ENCODE results near the gene RCC1. TPM values are rescaled to one million over a fixed set of nuclear protein-coding genes. Genes with fewer than 3 reads are reported as not detected.

RCC1 gene, protein sequence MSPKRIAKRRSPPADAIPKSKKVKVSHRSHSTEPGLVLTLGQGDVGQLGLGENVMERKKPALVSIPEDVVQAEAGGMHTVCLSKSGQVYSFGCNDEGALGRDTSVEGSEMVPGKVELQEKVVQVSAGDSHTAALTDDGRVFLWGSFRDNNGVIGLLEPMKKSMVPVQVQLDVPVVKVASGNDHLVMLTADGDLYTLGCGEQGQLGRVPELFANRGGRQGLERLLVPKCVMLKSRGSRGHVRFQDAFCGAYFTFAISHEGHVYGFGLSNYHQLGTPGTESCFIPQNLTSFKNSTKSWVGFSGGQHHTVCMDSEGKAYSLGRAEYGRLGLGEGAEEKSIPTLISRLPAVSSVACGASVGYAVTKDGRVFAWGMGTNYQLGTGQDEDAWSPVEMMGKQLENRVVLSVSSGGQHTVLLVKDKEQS
- total RNA-seq = 10 to 100 TPM; 19.8 to 36.8 (median 25.3) TPM

DNA sequence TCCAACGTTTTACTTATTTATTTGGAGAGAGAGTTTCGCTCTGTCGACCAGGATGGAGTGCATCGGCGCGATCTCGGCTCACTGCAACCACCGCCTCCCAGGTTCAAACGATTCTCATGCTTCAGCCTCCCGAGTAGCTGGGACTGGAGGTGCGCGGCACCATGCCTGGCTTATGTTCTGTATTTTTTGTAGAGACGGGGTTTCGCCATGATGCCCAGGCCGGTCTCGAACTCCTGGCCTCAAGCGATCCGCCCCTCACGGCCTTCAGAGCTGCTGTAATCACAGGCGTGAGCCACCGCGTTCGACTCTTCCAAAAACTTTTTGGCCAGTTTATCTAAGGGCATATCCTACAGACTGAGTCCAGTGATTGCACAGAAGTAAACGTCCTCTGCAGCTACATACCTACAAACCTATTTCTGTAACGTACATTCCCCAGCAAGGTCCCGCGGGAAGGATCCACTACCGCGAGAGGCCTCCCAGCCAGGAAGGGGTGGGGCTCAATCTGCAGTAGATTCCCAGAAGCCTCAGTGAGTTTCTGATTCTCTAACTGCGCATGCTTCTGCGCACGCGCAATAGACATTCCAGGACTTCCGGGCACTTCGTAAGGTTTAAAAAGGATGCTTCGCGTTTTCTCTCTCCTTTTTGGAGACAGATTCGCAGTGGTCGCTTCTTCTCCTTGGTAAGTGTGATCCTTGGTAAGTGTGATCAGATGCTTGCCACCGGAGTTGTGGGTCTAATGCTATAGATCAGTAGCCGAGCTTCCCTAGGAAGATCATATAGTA is at the start of gene RCC1:
TSS of gene RCC1 (plus strand) at position 638 of the 782 bp plus-strand sequence. CDS start 23,824 bp downstream, outside the sequence.
- peak; percentile 98 to 99 for DNase-seq (ENCODE audit: low spot score in 2 of 2)
- H3K9me3 ChIP-seq = no peaks in the 10 kb centered on the region
- 2% methylated on average over 25 of the region's 41 CpGs for WGBS
- peak within 1 kb of the TSS; percentile 66 for H3K4me3 ChIP-seq
- TF ChIP-seq POLR2AphosphoS5 (IDR thresholded peaks at IDR 0.05) (peak; percentile 88 to 93 (median 93)), POLR2A (IDR thresholded peaks at IDR 0.05) (peak; percentile 74 to 97), CTCF (IDR thresholded peaks at IDR 0.05) (no peak)
- peak within 1 kb of the TSS; percentile 85 for H3K27ac ChIP-seq
- peaks cover 22% of the 10 kb centered on the region for H3K36me3 ChIP-seq
- no peaks in the 10 kb centered on the region for H3K27me3 ChIP-seq
- peaks cover 48% of the 10 kb centered on the region for H3K4me1 ChIP-seq

- DNase-seq (ENCODE audit: low spot score in 2 of 2) = no peak
- Histone ChIP-seq H3K9me3 (no peaks in the 10 kb centered on the region), H3K27me3 (no peaks in the 10 kb centered on the region), H3K27ac (no peak overlapping the region), H3K4me1 (peaks cover 9% of the 10 kb centered on the region), H3K36me3 (peaks cover 11% of the 10 kb centered on the region), H3K4me3 (no peak overlapping the region)
- WGBS = 57% methylated on average over 5 of the region's 5 CpGs
- TF ChIP-seq POLR2A (IDR thresholded peaks at IDR 0.05) = no peak
- no peak for TF ChIP-seq POLR2AphosphoS5 (IDR thresholded peaks at IDR 0.05)
- no peak for TF ChIP-seq EP300 (IDR thresholded peaks at IDR 0.05)
- no peak for TF ChIP-seq CTCF (IDR thresholded peaks at IDR 0.05)
Measured at GRCh38 chr1:28456078-28456477, 49.8 kb upstream of the RCC1 start.

GRCh38 chr1:28457678-28458077 is 48.2 kb upstream of the RCC1 start:
- Histone ChIP-seq H3K27ac (no peak overlapping the region), H3K4me3 (no peak overlapping the region)
- 82% methylated on average over 1 of the region's 1 CpG for WGBS

DNA sequence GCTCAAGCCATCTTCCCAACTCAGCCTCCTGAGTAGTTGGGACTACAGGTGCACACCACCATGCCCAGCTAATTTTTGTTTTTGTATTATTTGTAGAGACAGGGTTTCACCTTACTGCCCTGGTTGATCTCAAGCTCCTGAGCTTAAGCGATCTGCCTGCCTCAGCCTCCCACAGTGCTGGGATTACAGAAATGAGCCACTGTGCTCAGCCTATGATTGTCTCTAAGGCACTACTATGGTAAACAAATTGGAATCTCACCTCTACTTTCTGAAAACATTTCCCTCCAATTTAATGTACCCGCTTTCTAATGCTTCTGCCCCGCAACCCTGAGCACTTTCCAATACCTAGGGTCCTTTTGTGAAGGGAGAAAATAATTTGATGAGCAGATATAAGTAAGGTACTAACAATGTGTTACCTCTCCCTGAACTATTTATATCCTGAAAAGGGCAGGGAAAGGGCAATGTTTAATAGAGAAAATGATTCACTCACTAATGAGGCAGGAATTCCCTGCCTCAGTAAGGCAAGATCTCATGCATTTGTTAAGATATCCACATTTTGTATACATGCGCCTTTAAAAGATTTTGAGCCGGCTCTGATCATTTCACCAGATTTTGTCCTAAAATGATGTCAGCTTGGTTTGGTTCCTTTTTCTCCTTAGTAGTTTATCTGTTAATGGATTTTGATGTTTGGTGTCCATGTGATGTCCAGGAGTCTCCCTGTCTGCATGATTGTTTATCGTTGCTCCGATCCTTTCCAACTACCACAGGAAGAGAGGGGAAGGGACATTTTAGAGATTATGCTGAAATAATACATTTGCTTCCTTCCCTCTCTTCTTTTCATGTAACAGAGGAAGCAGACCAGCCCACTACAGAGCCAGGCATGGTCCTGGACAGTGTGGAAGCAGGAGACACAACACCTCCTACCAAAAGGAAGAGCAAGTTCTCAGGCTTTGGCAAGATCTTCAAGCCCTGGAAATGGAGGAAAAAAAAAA is 47.3 kb upstream of the RCC1 start:
- TF ChIP-seq POLR2A (IDR thresholded peaks at IDR 0.05) (no peak), CTCF (IDR thresholded peaks at IDR 0.05) (no peak), EP300 (IDR thresholded peaks at IDR 0.05) (no peak), POLR2AphosphoS5 (IDR thresholded peaks at IDR 0.05) (no peak)
- H3K27ac ChIP-seq = no peak overlapping the region
- DNase-seq (ENCODE audit: low spot score in 2 of 2) = no peak
- peaks cover 9% of the 10 kb centered on the region for H3K4me1 ChIP-seq
- H3K4me3 ChIP-seq = no peak overlapping the region
- peaks cover 32% of the 10 kb centered on the region for H3K36me3 ChIP-seq
- no peaks in the 10 kb centered on the region for H3K27me3 ChIP-seq
- WGBS = 86% methylated on average over 7 of the region's 7 CpGs
- no peaks in the 10 kb centered on the region for H3K9me3 ChIP-seq

More at GRCh38 chr1:28457678-28458077, 48.2 kb upstream of the RCC1 start:
- no peak for DNase-seq (ENCODE audit: low spot score in 2 of 2)
- H3K27me3 ChIP-seq = no peaks in the 10 kb centered on the region
- no peak for TF ChIP-seq EP300 (IDR thresholded peaks at IDR 0.05)
- no peak for TF ChIP-seq POLR2AphosphoS5 (IDR thresholded peaks at IDR 0.05)
- TF ChIP-seq POLR2A (IDR thresholded peaks at IDR 0.05) = no peak
- TF ChIP-seq CTCF (IDR thresholded peaks at IDR 0.05) = no peak
- H3K36me3 ChIP-seq = peaks cover 27% of the 10 kb centered on the region
- peaks cover 9% of the 10 kb centered on the region for H3K4me1 ChIP-seq
- H3K9me3 ChIP-seq = no peaks in the 10 kb centered on the region

Data from suprapubic skin (tissue), 4 donors.